Ascending aorta (tissue), 2 donors: ENCODE results near the gene AMZ2. TPM values are rescaled to one million over a fixed set of nuclear protein-coding genes. Genes with fewer than 3 reads are reported as not detected.
"Not testable (repeated sequence)": the region's sequence is repeated elsewhere in the genome, so short reads cannot be mapped to it uniquely, and the experiment has no call there.

ENCODE experiments used
- DNase-seq, 2 donors: peaks; one replicate each; pipeline ENCODE4 v3.0.0-alpha.2; 2019; ENCODE audit warnings: low spot score in 2 of 2
- H3K27ac ChIP-seq, 2 donors: fragments of 200-600 bp; sonication (generic); one replicate each; pipeline ENCODE4 v1.5.1; 2016 to 2017; ENCODE audit warnings: mild to moderate bottlenecking in 1 of 2
- H3K27me3 ChIP-seq: fragments of 200-600 bp; sonication (generic); one replicate; pipeline ENCODE4 v1.5.1; 2017
- H3K36me3 ChIP-seq, 2 donors: fragments of 200-600 bp; sonication (generic); one replicate each; pipeline ENCODE4 v1.5.1; 2016
- H3K4me1 ChIP-seq, 2 donors: fragments of 200-600 bp; sonication (generic); one replicate each; pipeline ENCODE4 v1.5.1; 2016 to 2017; ENCODE audit warnings: mild to moderate bottlenecking in 1 of 2
- H3K4me3 ChIP-seq, 2 donors: fragments of 200-600 bp; sonication (generic); one replicate each; pipeline ENCODE4 v1.5.1; 2016 to 2017; ENCODE audit warnings: mild to moderate bottlenecking in 1 of 2
- H3K9me3 ChIP-seq, 2 donors: fragments of 200-600 bp; sonication (generic); one replicate each; pipeline ENCODE4 v1.5.1; 2016
- intact Hi-C: fragments of 100-400 bp; cut with DNase I; formaldehyde crosslinking; loops from one replicate; pipeline ENCODE4 v1.15.1; 2023
- total RNA-seq: library from RNA; depleted of rRNA; stranded (reverse); fragments of >200 nt; gene quantifications from one replicate; pipeline ENCODE4 v1.1.0, GENCODE V29; 2016
- TF ChIP-seq, protein P1 (sequence below), 3 experiments: fragments of 200-600 bp in 2 of 3; fragments of 450-650 bp in 1 of 3; sonication (generic) in 2 of 3; IDR thresholded peaks; one replicate each; pipeline ENCODE4 v1.5.1; 2016 to 2019; ENCODE audit warnings: antibody characterized with exemption in 3 of 3, mild to moderate bottlenecking in 1 of 3, moderate library complexity in 1 of 3

AMZ2 gene
- total RNA-seq, 1 donor from 2014 or later: 41.6 TPM

DNA sequence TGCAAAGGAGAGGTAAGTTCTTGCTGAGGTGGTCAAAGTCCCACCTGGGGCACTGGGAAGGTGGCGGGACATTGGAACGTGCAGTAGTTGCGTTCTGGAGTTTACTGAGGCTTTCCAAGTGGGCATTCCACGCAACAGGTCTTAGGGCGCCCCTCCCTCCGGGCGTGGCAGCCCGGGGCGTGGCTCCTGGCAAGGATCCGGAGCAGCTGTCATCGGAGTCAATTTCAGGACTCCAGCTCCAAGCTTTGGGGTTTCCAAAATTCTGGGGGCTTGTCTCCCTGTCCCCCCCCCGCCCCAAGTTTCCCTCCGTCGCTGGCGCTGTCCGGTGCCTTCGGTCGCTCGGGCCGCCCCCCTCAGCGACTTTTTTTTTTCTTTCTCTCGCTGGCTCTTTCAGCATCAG is 43.1 kb upstream of the AMZ2 start:
- Histone ChIP-seq H3K4me3 (peak overlapping the region; percentile 89 to 91), H3K36me3 (no peaks in the 10 kb centered on the region), H3K4me1 (peaks cover 7 to 17% of the 10 kb centered on the region in 2 donors), H3K27me3 (peaks cover 6% of the 10 kb centered on the region), H3K27ac (peak overlapping the region in 1 of 2 donors; percentile 74), H3K9me3 (no peaks in the 10 kb centered on the region)
- intact Hi-C loops: loop anchor here (2.0 to 10.0 kb wide), 6 partner anchors 42 to 827 kb away; partner anchors contain the start of genes BPTF, PITPNC1, PRKAR1A and WIPI1
- TF ChIP-seq, protein P1, sequence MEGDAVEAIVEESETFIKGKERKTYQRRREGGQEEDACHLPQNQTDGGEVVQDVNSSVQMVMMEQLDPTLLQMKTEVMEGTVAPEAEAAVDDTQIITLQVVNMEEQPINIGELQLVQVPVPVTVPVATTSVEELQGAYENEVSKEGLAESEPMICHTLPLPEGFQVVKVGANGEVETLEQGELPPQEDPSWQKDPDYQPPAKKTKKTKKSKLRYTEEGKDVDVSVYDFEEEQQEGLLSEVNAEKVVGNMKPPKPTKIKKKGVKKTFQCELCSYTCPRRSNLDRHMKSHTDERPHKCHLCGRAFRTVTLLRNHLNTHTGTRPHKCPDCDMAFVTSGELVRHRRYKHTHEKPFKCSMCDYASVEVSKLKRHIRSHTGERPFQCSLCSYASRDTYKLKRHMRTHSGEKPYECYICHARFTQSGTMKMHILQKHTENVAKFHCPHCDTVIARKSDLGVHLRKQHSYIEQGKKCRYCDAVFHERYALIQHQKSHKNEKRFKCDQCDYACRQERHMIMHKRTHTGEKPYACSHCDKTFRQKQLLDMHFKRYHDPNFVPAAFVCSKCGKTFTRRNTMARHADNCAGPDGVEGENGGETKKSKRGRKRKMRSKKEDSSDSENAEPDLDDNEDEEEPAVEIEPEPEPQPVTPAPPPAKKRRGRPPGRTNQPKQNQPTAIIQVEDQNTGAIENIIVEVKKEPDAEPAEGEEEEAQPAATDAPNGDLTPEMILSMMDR (IDR thresholded peaks at IDR 0.05): no peak
- no peak for DNase-seq

DNA sequence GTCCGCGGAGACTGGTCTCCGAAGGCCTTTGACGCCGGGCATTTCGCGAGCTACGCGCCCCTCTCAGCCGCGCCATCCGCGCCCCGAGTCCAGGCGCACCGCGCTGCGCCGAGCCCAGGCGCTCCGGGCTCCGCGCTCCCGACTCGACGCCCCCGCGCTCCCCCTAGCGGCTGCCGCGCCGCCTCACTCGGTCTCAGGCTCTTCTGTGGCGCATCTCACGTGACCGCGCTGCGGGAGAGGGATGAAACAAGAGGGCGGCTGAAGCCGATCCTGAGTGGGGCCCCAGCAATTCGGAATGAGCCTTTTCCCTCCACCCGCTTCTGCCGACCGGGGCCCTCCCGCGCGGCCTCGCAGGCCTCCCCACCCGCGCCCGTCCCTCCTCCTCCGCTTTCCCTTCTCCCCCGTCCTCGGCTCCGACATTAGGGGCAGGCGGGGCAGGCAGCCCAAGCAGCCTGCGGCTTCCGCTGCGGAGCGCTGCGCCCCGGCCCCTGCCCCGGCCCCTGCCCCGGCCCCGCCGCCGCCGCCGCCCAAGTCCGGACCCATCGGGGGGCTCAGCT is 42.5 kb upstream of the AMZ2 start:
- peak; percentile 64 to 95 for DNase-seq
- Histone ChIP-seq H3K4me3 (peak overlapping the region; percentile 89 to 91), H3K27me3 (peaks cover 4% of the 10 kb centered on the region), H3K4me1 (peaks cover 6 to 11% of the 10 kb centered on the region in 2 donors), H3K9me3 (no peaks in the 10 kb centered on the region), H3K27ac (peak overlapping the region; percentile 64 to 74), H3K36me3 (no peaks in the 10 kb centered on the region)
- TF ChIP-seq, protein P1 (IDR thresholded peaks at IDR 0.05): peak; percentile 70 to 86 (median 75)
- intact Hi-C loops: loop anchor here (2.0 to 10.0 kb wide), 6 partner anchors 41 to 828 kb away; partner anchors contain the start of genes BPTF, PITPNC1, PRKAR1A and WIPI1

DNA sequence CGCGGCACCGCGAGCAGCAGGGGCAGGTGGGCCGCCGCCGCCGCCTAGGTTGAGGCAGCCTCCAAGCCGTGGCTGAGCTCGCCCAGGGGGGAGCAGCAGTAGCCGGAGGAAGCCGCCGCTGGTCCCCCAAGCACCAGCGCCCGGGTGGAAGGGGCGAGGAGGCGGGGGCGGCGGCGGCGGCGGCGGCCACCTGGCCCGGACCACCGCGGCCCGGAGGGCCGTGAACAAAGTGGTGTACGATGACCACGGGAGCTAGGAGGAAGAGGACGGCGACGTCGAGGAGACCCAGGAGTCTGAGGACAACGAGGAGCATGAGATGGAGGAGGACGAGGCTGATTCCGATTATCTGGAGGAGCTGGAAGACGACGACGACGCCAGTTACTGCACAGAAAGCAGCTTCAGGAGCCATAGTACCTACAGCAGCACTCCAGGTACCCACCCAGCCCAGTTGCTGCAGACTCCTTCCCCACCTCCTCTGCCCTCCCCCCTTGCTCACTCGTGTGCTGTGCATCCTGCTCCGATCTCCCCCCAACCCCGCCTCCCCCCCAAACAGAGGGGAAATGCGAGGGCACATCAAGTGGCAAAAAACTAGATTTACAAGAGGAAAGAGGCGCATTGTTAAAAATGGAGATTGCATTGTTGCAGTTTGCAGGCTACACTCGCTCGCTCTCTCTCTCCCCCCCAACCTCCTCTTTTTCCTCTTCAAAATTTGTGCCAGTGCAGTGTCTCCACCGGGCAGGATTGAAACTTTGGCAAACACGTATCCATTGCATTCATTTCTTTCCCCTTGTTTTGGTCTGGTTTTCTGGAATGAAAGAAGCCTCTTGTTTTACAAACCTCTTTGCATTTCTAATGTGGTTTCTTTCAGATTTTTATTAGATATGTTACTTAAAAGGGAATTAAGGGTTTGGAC is 41.8 kb upstream of the AMZ2 start:
- H3K36me3 ChIP-seq: no peaks in the 10 kb centered on the region
- no peaks in the 10 kb centered on the region for H3K9me3 ChIP-seq
- DNase-seq: no peak
- peak overlapping the region; percentile 89 to 91 for H3K4me3 ChIP-seq
- H3K27ac ChIP-seq: peak overlapping the region; percentile 64 to 74
- TF ChIP-seq, protein P1 (IDR thresholded peaks at IDR 0.05): no peak
- no peaks in the 10 kb centered on the region for H3K27me3 ChIP-seq
- H3K4me1 ChIP-seq: peaks cover 3 to 4% of the 10 kb centered on the region in 2 donors
- intact Hi-C loops: loop anchor here (2.0 to 10.0 kb wide), 6 partner anchors 41 to 829 kb away; partner anchors contain the start of genes BPTF, PITPNC1, PRKAR1A and WIPI1

DNA sequence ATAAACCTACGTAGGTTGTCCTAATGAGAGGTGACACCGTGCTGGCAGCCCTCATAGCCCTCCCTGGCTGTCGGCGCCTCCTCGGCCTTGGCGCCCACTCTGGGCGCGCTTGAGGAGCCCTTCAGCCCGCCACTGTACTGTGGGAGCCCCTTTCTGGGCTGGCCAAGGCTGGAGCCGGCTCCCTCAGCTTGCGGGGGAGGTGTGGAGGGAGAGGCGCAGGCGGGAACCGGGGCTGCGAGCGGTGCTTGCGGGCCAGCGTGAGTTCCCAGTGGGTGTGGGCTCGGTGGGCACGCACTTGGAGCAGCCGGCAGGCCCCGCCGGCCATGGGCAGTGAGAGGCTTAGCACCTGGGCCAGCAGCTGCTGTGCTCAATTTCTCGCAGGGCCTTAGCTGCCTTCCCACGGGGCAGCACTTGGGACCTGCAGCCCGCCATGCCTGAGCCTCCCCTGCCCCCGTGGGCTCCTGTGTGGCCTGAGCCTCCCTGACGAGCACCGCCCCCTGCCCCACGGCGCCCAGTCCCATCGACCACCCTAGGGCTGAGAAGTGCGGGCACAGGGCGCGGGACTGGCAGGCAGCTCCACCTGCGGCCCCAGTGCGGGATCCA is 40.1 kb upstream of the AMZ2 start:
- H3K9me3 ChIP-seq: no peaks in the 10 kb centered on the region
- peaks cover 3 to 4% of the 10 kb centered on the region in 2 donors for H3K4me1 ChIP-seq
- H3K27ac ChIP-seq: no peak overlapping the region
- DNase-seq: no peak
- TF ChIP-seq, protein P1 (IDR thresholded peaks at IDR 0.05): no peak
- H3K36me3 ChIP-seq: no peaks in the 10 kb centered on the region
- no peaks in the 10 kb centered on the region for H3K27me3 ChIP-seq
- H3K4me3 ChIP-seq: no peak overlapping the region
- intact Hi-C loops: loop anchor here (5.0 to 10.0 kb wide), 5 partner anchors 243 to 830 kb away; partner anchors contain the start of genes BPTF, PITPNC1, PRKAR1A and WIPI1

DNA sequence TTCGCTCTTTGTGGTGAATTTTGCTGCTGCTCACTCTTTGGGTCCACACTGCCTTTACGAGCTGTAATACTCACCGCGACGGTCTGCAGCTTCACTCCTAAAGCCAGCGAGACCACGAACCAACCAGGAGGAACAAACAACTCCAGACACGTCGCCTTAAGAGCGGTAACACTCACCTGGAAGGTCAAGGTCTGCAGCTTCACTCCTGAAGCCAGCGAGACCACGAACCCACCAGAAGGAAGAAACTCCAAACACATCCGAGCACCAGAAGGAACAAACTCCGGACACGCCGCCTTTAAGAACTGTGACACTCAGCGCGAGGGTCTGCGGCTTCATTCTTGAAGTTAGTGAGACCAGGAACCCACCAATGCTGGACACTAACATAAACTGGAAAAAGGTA is 39.2 kb upstream of the AMZ2 start:
- not testable (repeated sequence) for H3K4me1 ChIP-seq, H3K4me3 ChIP-seq, H3K36me3 ChIP-seq, H3K9me3 ChIP-seq, DNase-seq, H3K27me3 ChIP-seq, H3K27ac ChIP-seq
- intact Hi-C loops: loop anchor here (5.0 to 10.0 kb wide), 5 partner anchors 244 to 831 kb away; partner anchors contain the start of genes BPTF, PITPNC1, PRKAR1A and WIPI1

DNA sequence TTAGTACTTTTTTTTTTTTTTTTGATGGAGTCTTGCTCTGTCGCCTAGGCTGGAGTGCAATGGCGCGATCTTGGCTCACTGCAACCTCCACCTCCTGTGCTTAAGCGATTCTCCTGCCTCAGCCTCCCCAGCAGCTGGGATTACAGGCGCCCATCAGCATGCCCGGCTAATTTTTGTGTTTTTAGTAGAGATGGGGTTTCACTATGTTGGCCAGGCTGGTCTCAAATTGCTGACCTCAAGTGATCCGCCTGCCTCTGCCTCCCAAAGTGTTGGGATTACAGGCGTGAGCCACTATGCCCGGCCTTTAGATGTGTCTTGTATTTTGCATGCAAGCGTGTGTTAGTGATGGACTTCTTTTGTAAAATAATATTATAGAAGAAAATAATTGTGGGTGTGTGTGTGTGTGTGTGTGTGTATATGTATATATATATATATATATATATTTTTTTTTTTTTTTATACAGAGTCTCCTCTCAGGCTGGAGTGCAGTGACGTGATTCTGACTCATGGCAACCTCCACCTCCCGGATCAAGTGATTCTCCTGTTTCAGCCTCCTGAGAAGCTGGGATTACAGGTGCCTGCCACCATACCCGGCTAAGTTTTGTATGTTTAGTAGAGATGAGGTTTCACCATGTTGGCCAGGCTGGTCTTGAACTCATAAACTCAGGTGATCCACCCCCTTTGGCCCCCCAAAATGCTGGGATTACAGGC is 38.5 kb upstream of the AMZ2 start:
- not testable (repeated sequence) for H3K36me3 ChIP-seq, H3K27ac ChIP-seq, H3K9me3 ChIP-seq, H3K4me3 ChIP-seq, H3K4me1 ChIP-seq, DNase-seq, H3K27me3 ChIP-seq
- intact Hi-C loops: loop anchor here (5.0 to 10.0 kb wide), 5 partner anchors 245 to 832 kb away; partner anchors contain the start of genes BPTF, PITPNC1, PRKAR1A and WIPI1
